ENCODE data around the gene LRRC28.
"Not testable (repeated sequence)": the region's sequence is repeated elsewhere in the genome, so short reads cannot be mapped to it uniquely, and the experiment has no call there.

LRRC28 gene

DNA sequence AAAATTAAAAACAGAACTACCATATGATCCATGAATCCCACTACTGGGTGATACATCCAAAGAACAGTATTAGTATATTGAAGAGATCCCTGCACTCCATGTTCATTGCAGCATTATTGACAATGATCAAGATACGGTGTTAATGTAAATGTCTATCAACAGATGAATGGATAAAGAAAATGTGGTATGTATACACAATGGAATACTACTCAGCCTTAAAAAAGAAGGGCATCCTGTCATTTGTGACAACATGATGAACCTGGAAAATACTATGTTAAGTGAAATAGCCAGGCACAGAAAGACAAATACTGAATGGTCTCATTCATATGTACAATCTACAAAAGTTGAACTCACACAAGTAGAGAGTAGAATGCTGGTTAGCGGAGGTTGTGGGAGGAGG is 18.5 kb upstream of the LRRC28 start:
- TF ChIP-seq, protein P1, sequence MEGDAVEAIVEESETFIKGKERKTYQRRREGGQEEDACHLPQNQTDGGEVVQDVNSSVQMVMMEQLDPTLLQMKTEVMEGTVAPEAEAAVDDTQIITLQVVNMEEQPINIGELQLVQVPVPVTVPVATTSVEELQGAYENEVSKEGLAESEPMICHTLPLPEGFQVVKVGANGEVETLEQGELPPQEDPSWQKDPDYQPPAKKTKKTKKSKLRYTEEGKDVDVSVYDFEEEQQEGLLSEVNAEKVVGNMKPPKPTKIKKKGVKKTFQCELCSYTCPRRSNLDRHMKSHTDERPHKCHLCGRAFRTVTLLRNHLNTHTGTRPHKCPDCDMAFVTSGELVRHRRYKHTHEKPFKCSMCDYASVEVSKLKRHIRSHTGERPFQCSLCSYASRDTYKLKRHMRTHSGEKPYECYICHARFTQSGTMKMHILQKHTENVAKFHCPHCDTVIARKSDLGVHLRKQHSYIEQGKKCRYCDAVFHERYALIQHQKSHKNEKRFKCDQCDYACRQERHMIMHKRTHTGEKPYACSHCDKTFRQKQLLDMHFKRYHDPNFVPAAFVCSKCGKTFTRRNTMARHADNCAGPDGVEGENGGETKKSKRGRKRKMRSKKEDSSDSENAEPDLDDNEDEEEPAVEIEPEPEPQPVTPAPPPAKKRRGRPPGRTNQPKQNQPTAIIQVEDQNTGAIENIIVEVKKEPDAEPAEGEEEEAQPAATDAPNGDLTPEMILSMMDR (IDR thresholded peaks at IDR 0.05; ENCODE audit: low read depth, low read length, missing control alignments) = no peak
- no peak for DNase-seq (ENCODE audit: low read depth)
- in situ Hi-C loops (cut with HindIII; ENCODE audit: low sequenced_read_pairs) = no loop called here
- no peak overlapping the region for H3K4me3 ChIP-seq (ENCODE audit: low read depth, low read length)

DNA sequence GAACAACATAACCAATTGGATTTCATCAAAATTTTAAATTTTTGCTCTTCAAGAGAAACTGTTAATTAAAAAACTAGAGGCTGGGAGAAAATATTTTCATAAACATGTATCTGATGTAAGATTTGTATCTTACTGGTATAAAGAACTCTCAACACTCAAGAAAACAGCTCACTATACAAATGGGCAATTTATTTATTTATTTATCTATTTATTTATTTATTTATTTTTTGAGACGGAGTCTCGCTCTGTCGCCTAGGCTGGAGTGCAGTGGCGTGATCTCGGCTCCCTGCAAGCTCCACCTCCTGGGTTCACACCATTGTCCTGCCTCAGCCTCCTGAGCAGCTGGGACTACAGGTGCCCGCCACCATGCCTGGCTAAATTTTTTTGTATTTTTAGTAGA is 17.1 kb upstream of the LRRC28 start:
- H3K4me3 ChIP-seq (ENCODE audit: low read depth, low read length); DNase-seq (ENCODE audit: low read depth); in situ Hi-C loops (cut with HindIII; ENCODE audit: low sequenced_read_pairs): not testable (repeated sequence)

DNA sequence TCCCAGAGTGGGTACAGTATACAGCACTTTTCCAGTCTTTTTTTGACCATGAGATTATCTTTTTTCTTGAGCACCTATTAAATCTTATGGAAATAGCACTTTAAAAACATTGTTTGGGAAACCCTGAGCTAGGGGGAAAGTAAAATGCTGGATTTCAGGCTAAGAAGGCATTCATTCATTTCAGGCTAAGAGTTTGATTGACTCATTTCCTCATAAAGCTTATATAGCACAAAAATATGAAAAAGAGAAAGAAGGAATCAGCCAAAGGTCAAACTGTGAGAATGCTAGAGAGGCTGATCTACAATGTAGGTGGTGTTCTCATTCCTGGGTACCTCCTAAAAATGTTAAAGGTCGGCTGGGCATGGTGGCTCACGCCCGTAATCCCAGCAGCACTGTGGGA is 12.4 kb upstream of the LRRC28 start:
- in situ Hi-C loops (cut with HindIII; ENCODE audit: low sequenced_read_pairs) = no loop called here
- DNase-seq (ENCODE audit: low read depth) = no peak
- no peak overlapping the region for H3K4me3 ChIP-seq (ENCODE audit: low read depth, low read length)
- TF ChIP-seq, protein P1 (IDR thresholded peaks at IDR 0.05; ENCODE audit: low read depth, low read length, missing control alignments) = no peak

DNA sequence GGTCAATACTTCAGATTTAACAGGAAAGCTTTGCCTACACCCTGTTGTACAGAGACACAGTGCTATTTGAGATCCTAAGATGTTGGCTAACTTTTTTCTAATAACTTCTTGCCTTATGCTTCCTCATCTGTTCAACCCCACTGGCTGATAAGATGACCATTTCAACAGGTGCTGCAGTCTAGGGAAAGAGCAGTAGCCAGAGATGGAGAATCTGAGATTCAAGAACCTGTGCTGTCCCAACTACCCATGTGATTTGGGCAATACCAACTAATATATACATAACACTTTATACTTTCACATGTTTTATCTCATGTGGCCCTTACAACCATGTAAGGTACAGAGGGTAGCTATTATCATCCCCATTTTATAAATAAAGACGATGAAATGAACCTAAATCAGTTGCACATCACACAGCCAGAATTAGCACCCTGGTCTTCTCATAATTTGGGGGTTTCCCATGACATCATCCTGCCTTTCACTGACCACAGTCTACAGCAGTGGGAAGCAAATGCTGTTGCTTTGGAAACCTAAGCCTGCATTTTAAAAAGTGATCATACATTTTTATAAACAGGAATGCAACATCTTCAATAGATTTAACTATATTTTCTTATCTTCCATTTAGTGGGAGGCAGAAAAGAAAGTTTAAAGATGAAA is 11.6 kb upstream of the LRRC28 start:
- no peak for DNase-seq (ENCODE audit: low read depth)
- in situ Hi-C loops (cut with HindIII; ENCODE audit: low sequenced_read_pairs) = no loop called here
- TF ChIP-seq, protein P1 (IDR thresholded peaks at IDR 0.05; ENCODE audit: low read depth, low read length, missing control alignments) = no peak
- H3K4me3 ChIP-seq (ENCODE audit: low read depth, low read length) = no peak overlapping the region

DNA sequence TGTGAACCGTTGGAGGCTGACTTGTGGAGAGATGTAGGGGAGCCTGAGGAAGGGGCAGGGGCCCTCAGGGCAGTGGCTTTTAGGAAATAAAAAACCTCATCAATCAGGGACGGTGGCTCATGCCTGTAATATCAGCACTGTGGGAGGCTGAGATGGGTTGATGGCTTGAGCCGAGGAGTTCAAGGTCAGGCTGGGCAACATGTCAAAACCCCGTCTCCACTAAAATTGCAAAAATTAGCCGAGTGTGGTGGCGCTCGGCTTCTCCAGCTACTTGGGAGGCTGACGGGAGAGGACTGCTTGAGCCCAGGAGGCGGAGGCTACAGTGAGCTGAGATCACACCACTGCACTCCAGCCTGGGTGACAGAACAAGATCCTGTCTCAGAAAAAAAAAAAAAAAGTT is 9.5 kb upstream of the LRRC28 start:
- in situ Hi-C loops (cut with HindIII; ENCODE audit: low sequenced_read_pairs) = no loop called here
- H3K4me3 ChIP-seq (ENCODE audit: low read depth, low read length) = no peak overlapping the region
- no peak for DNase-seq (ENCODE audit: low read depth)
- TF ChIP-seq, protein P1 (IDR thresholded peaks at IDR 0.05; ENCODE audit: low read depth, low read length, missing control alignments) = no peak

DNA sequence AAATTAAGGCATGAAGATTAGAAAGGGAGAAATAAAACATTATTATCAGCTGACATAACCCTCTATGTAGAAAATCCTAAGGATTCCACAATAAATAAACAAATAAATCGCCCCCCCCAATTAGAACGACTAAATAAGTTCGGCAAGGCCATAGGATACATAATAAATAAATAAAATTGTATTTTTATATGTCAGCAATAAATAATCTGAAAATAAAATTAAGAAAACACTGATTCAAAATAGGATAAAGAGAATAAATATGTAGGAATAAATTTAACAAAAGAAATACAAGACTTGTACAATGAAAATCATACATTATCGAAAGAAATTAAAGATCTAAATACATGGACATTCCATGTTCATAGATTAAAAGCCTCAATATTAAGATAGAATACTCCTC is 7.0 kb upstream of the LRRC28 start:
- TF ChIP-seq, protein P1 (IDR thresholded peaks at IDR 0.05; ENCODE audit: low read depth, low read length, missing control alignments) = no peak
- in situ Hi-C loops (cut with HindIII; ENCODE audit: low sequenced_read_pairs) = no loop called here
- no peak for DNase-seq (ENCODE audit: low read depth)
- no peak overlapping the region for H3K4me3 ChIP-seq (ENCODE audit: low read depth, low read length)

DNA sequence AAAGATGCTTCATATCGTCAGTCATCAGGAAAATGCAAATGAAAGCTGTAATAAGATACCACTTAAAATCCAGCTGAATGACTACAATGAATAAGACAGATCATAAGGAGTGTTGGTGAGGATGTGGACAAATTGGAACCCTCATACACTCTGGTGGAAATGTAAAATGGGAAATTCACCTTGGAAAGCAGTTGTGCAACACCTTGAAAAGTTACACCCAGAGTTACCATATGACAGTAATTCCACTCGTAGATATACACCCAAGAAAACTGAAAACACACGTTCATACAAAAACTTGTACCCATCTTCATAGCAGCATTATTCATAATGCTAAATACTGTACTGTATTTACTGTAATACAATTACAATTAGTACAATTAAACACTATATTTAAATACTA is 4.2 kb upstream of the LRRC28 start:
- no peak overlapping the region for H3K4me3 ChIP-seq (ENCODE audit: low read depth, low read length)
- TF ChIP-seq, protein P1 (IDR thresholded peaks at IDR 0.05; ENCODE audit: low read depth, low read length, missing control alignments) = no peak
- DNase-seq (ENCODE audit: low read depth) = no peak
- in situ Hi-C loops (cut with HindIII; ENCODE audit: low sequenced_read_pairs) = no loop called here

Measured in astrocyte of the cerebellum (primary cell).